ENCODE measurements around the gene POLR2J3.
"Not testable (repeated sequence)": the region's sequence is repeated elsewhere in the genome, so short reads cannot be mapped to it uniquely, and the experiment has no call there.

POLR2J3 gene

GRCh38 chr7:102589857-102590256 is 17.5 kb upstream of the POLR2J3 start:
- not testable (repeated sequence) for DNase-seq

- DNase-seq, result not testable (repeated sequence)
Observed at GRCh38 chr7:102583495-102583894, 11.1 kb upstream of the POLR2J3 start.

GRCh38 chr7:102581722-102582121 is 9.3 kb upstream of the POLR2J3 start:
- DNase-seq, result not testable (repeated sequence)

- not testable (repeated sequence) for DNase-seq
Observed at GRCh38 chr7:102578486-102578885, 6.1 kb upstream of the POLR2J3 start.

- peak; percentile 0 for DNase-seq
Observed at GRCh38 chr7:102577315-102578240, 5.2 kb upstream of the POLR2J3 start.

- not testable (repeated sequence) for DNase-seq
Observed at GRCh38 chr7:102576363-102576762, 4.0 kb upstream of the POLR2J3 start.

GRCh38 chr7:102574607-102575006 is 2.2 kb upstream of the POLR2J3 start:
- DNase-seq, result not testable (repeated sequence)

- DNase-seq, result not testable (repeated sequence)
Observed at GRCh38 chr7:102568620-102569019, 3.8 kb downstream of the POLR2J3 start.

GRCh38 chr7:102550808-102551422 is 21.5 kb downstream of the POLR2J3 start, which contains the start of gene SPDYE2:
Gene SPDYE2 (plus strand): TSS chr7:102551226. CDS start chr7:102553256, 2,030 bp downstream.
- not testable (repeated sequence) for DNase-seq

- DNase-seq, result not testable (repeated sequence)
Observed at GRCh38 chr7:102546353-102546752, 26.0 kb downstream of the POLR2J3 start.

- not testable (repeated sequence) for DNase-seq
Observed at GRCh38 chr7:102545288-102545687, 27.1 kb downstream of the POLR2J3 start.

- not testable (repeated sequence) for DNase-seq
Observed at GRCh38 chr7:102544372-102544771, 28.0 kb downstream of the POLR2J3 start.

GRCh38 chr7:102543596-102543995 is 28.8 kb downstream of the POLR2J3 start, which contains the start of gene UPK3BL2:
Gene UPK3BL2 (minus strand): TSS chr7:102543696. CDS start chr7:102543636, 60 bp downstream.
- not testable (repeated sequence) for DNase-seq

- not testable (repeated sequence) for DNase-seq
Observed at GRCh38 chr7:102542771-102543170, 29.6 kb downstream of the POLR2J3 start.

GRCh38 chr7:102542083-102542482 is 30.3 kb downstream of the POLR2J3 start:
- not testable (repeated sequence) for DNase-seq

- DNase-seq, result not testable (repeated sequence)
Observed at GRCh38 chr7:102540604-102541003, 31.8 kb downstream of the POLR2J3 start.

GRCh38 chr7:102535062-102535615 is 37.2 kb downstream of the POLR2J3 start:
- DNase-seq, result peak; percentile 1

GRCh38 chr7:102532127-102532526 is 40.3 kb downstream of the POLR2J3 start:
- not testable (repeated sequence) for DNase-seq

GRCh38 chr7:102531583-102531982 is 40.8 kb downstream of the POLR2J3 start:
- not testable (repeated sequence) for DNase-seq

GRCh38 chr7:102527822-102528793 is 44.3 kb downstream of the POLR2J3 start:
- DNase-seq, result not testable (repeated sequence)

- DNase-seq, result not testable (repeated sequence)
Observed at GRCh38 chr7:102527182-102527581, 45.2 kb downstream of the POLR2J3 start.
